ENCODE data around the gene MYH11. TPM values are rescaled to one million over a fixed set of nuclear protein-coding genes. Genes with fewer than 3 reads are reported as not detected.

MYH11 gene
- total RNA-seq, 4 donors from 2014 or later, result 13.7 to 139 (median 39.0) TPM

DNA sequence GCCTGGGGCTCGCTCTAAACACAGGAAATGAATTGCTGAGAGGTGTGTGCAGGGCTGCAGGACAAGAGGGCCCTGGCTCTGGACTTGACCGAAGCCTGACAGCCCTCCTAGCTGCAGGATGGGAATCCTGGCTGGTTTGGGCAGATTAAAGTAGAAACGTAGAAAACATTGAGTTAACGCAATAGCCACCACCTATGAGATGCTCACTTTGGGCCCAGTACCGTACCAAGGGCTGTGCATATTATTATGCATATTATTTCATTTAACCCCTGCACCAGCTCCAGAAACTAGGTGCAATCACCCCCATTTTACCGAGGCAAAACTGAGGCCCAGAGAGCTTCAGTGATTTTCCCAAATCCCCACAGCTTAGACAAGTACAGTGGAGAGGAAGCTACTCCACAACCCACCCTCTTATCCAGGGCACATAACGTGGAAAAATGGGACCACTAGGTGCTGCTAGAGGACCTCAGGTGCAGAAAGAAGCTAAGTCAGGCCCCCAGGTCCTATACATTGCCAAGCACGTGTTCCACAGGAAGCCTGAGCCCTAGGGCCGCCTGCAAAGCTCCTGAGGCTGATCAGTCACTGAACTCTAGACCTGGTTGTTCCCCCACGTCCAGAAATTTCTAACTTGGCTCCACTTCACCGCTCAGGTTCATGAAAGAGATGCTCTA is 79.2 kb downstream of the MYH11 start:
- no peak for DNase-seq (ENCODE audit: low spot score in 2 of 2)
- 65 to 66% methylated on average over 11 of the region's 11 CpGs for WGBS, 2 donors
- no peak for TF ChIP-seq POLR2A (IDR thresholded peaks at IDR 0.05)
- TF ChIP-seq, protein P1, sequence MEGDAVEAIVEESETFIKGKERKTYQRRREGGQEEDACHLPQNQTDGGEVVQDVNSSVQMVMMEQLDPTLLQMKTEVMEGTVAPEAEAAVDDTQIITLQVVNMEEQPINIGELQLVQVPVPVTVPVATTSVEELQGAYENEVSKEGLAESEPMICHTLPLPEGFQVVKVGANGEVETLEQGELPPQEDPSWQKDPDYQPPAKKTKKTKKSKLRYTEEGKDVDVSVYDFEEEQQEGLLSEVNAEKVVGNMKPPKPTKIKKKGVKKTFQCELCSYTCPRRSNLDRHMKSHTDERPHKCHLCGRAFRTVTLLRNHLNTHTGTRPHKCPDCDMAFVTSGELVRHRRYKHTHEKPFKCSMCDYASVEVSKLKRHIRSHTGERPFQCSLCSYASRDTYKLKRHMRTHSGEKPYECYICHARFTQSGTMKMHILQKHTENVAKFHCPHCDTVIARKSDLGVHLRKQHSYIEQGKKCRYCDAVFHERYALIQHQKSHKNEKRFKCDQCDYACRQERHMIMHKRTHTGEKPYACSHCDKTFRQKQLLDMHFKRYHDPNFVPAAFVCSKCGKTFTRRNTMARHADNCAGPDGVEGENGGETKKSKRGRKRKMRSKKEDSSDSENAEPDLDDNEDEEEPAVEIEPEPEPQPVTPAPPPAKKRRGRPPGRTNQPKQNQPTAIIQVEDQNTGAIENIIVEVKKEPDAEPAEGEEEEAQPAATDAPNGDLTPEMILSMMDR (IDR thresholded peaks at IDR 0.05), result no peak
- intact Hi-C loops (cut with DNase I; ENCODE audit: low total_unique reads), result no loop called here
- H3K4me3 ChIP-seq (ENCODE audit: low read depth, poor library complexity, severe bottlenecking), result no peak overlapping the region

- H3K4me3 ChIP-seq (ENCODE audit: low read depth, poor library complexity, severe bottlenecking), result no peak overlapping the region
- no peak for DNase-seq (ENCODE audit: low spot score in 2 of 2)
- intact Hi-C loops (cut with DNase I; ENCODE audit: low total_unique reads), result no loop called here
- TF ChIP-seq, protein P1 (IDR thresholded peaks at IDR 0.05), result no peak
- no peak for TF ChIP-seq POLR2A (IDR thresholded peaks at IDR 0.05)
- 66 to 68% methylated on average over 10 of the region's 10 CpGs for WGBS, 2 donors
Measured at GRCh38 chr16:15776572-15776971, 80.3 kb downstream of the MYH11 start.

GRCh38 chr16:15775663-15776304 is 81.0 kb downstream of the MYH11 start:
- no peak for DNase-seq (ENCODE audit: low spot score in 2 of 2)
- WGBS, 2 donors, result 48 to 49% methylated on average over 7 of the region's 7 CpGs
- TF ChIP-seq, protein P1 (IDR thresholded peaks at IDR 0.05), result no peak
- TF ChIP-seq POLR2A (IDR thresholded peaks at IDR 0.05), result no peak
- intact Hi-C loops (cut with DNase I; ENCODE audit: low total_unique reads), result no loop called here
- no peak overlapping the region for H3K4me3 ChIP-seq (ENCODE audit: low read depth, poor library complexity, severe bottlenecking)

DNA sequence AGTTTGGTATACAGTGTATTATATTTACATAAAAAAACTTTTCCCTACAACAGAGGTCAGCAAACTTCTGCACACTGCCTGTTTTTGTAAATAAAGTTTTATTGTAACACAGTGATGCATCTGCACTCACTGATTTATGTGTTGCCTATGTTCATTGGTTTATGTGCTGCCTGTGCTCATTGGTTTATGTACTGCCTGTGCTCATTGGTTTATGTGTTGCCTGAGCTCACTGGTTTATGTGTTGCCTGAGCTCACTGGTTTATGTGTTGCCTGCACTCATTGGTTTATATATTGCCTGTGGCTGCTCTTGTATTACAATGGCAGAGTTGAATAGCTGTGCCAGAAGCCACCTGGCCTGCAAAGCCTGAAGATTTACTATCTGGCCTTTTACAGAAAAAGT is 81.6 kb downstream of the MYH11 start:
- intact Hi-C loops (cut with DNase I; ENCODE audit: low total_unique reads), result no loop called here
- H3K4me3 ChIP-seq (ENCODE audit: low read depth, poor library complexity, severe bottlenecking), result no peak overlapping the region
- DNase-seq (ENCODE audit: low spot score in 2 of 2), result no peak
- no peak for TF ChIP-seq POLR2A (IDR thresholded peaks at IDR 0.05)
- TF ChIP-seq, protein P1 (IDR thresholded peaks at IDR 0.05), result no peak

GRCh38 chr16:15773968-15774367 is 82.9 kb downstream of the MYH11 start:
- TF ChIP-seq, protein P1 (IDR thresholded peaks at IDR 0.05), result no peak
- TF ChIP-seq POLR2A (IDR thresholded peaks at IDR 0.05), result no peak
- no peak overlapping the region for H3K4me3 ChIP-seq (ENCODE audit: low read depth, poor library complexity, severe bottlenecking)
- WGBS, 2 donors, result 41 to 47% methylated on average over 6 of the region's 6 CpGs
- no peak for DNase-seq (ENCODE audit: low spot score in 2 of 2)
- intact Hi-C loops (cut with DNase I; ENCODE audit: low total_unique reads), result no loop called here

All from lower leg skin (tissue), 4 donors.